HG03354 (cell line): ENCODE measurements around the gene STK32B.

Experiments used
- ATAC-seq: cut with Tn5 transposase; IDR thresholded peaks from one replicate; pipeline ENCODE4 v1.9.1; 2021; ENCODE audit warnings: mild to moderate bottlenecking; ENCODE audit not compliant: unreplicated experiment, poor library complexity, severe bottlenecking

The STK32B gene

GRCh38 chr4:5471206-5471605 is 419.9 kb downstream of the STK32B start:
- ATAC-seq, result no peak

- ATAC-seq, result no peak
Measured at GRCh38 chr4:5471691-5472090, 420.4 kb downstream of the STK32B start.

GRCh38 chr4:5472160-5472591 is 420.9 kb downstream of the STK32B start:
- no peak for ATAC-seq

- ATAC-seq, result no peak
Measured at GRCh38 chr4:5473125-5473524, 421.8 kb downstream of the STK32B start.

- ATAC-seq, result no peak
Measured at GRCh38 chr4:5474756-5475155, 423.5 kb downstream of the STK32B start.

GRCh38 chr4:5477613-5478012 is 426.3 kb downstream of the STK32B start:
- no peak for ATAC-seq

GRCh38 chr4:5478169-5478568 is 426.9 kb downstream of the STK32B start:
- no peak for ATAC-seq

- no peak for ATAC-seq
Measured at GRCh38 chr4:5478697-5479096, 427.4 kb downstream of the STK32B start.

- no peak for ATAC-seq
Measured at GRCh38 chr4:5479518-5480060, 428.3 kb downstream of the STK32B start.

- ATAC-seq, result no peak
Measured at GRCh38 chr4:5488413-5488812, 437.1 kb downstream of the STK32B start.

GRCh38 chr4:5489260-5489659 is 438.0 kb downstream of the STK32B start:
- no peak for ATAC-seq

GRCh38 chr4:5497489-5497888 is 446.2 kb downstream of the STK32B start:
- ATAC-seq, result no peak

- no peak for ATAC-seq
Measured at GRCh38 chr4:5500165-5500564, 448.9 kb downstream of the STK32B start.

- ATAC-seq, result no peak
Measured at GRCh38 chr4:5503336-5503936, 452.2 kb downstream of the STK32B start.

GRCh38 chr4:5504486-5504885 is 453.2 kb downstream of the STK32B start:
- ATAC-seq, result no peak

- ATAC-seq, result no peak
Measured at GRCh38 chr4:5510504-5510903, 459.2 kb downstream of the STK32B start.

GRCh38 chr4:5511791-5512190 is 460.5 kb downstream of the STK32B start:
- ATAC-seq, result no peak

GRCh38 chr4:5515646-5516045 is 464.4 kb downstream of the STK32B start:
- ATAC-seq, result no peak

GRCh38 chr4:5517372-5517771 is 466.1 kb downstream of the STK32B start:
- ATAC-seq, result no peak

GRCh38 chr4:5524446-5525299 is 473.4 kb downstream of the STK32B start:
- ATAC-seq, result no peak
